CD4-positive, alpha-beta T cell treated with Interleukin-12 subunit alpha and Interleukin-12 subunit beta, for 1 hour (primary cell): ENCODE results near the gene XYLT1.

ENCODE experiments used
- DNase-seq: peaks from one replicate; pipeline ENCODE4 v3.0.0-alpha.2; 2020

Gene XYLT1

GRCh38 chr16:17273142-17273561 lies 197.6 kb downstream of the XYLT1 start:
- no peak for DNase-seq

DNA sequence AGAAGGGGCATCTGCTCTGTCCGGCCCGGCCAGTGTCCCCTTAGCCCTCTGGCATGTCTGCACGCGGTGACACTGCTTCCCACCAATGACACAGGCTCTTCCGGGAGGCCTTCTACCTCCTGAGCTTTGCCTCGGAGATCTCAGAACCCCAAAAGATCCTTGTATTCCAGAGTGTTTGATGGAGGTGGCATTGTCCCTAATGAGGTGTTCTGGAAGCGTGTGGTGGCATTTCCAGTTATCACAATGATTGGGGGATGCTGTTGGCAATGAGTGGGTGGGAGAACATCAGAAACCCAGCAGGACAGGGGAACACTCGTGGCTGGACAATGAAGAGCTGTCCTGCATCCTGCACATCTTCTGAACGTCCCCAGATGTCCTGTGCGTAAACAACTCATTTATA lies 198.0 kb downstream of the XYLT1 start:
- no peak for DNase-seq

- no peak for DNase-seq
These were observed 199.1 kb downstream of the XYLT1 start for GRCh38 chr16:17271687-17272086.

DNA sequence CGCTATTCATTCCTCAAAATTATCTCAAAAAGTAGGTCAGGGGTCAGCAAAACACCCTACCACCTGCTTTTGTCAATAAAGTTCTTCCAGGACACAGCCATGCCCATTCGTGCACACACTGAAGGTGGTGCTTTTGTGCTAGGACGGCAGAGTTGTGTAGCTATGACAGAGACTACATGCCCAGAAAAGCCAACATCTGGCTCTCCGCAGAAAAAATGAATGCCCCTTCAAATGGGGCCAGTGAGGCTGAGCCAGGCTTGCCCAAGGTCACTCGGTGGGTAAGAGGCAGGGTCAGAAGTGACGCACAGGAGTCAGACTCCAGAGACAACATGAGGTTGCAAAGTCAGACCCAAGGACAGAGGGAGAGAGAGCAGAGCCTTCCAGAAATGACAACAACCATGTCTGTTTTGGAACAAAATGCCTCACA lies 200.1 kb downstream of the XYLT1 start:
- DNase-seq = no peak

- DNase-seq = no peak
These were observed 200.6 kb downstream of the XYLT1 start for GRCh38 chr16:17270111-17270510.

- no peak for DNase-seq
These were observed 201.3 kb downstream of the XYLT1 start for GRCh38 chr16:17269439-17269838.

GRCh38 chr16:17266608-17267313 lies 204.0 kb downstream of the XYLT1 start:
- DNase-seq = no peak

- no peak for DNase-seq
These were observed 205.6 kb downstream of the XYLT1 start for GRCh38 chr16:17265154-17265553.

DNA sequence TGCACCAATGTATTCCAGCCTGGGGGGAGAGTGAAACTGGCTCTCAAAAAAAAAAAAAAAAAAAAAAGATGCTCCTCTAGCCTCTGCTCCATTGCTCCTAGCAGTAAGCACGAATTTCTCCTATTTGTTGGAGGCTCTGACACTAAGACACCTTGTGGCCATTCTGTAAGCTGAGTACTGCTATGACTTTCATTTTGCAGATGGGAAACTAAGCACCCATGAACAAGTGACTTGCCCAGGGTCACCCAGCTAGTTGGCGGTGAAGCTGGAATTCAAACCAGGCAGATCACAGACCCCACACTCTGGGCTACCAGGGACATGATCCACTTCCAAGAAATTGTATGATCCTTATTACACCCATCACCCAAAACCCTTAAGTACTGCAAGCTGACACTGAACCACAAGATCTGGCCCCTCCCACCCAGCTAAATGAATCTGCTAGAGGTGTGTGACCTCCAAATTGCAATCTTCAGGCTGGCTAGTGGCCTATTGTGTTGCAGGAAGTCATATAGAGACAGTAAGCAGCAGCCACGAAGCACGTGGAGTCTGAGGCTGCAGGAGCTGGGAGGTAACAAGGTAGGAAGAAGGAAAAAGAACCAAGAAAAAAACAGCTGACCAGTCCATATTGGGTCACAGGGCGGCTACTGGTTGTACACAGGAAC lies 209.4 kb downstream of the XYLT1 start:
- DNase-seq = no peak

- no peak for DNase-seq
These were observed 210.4 kb downstream of the XYLT1 start for GRCh38 chr16:17260276-17260849.

DNA sequence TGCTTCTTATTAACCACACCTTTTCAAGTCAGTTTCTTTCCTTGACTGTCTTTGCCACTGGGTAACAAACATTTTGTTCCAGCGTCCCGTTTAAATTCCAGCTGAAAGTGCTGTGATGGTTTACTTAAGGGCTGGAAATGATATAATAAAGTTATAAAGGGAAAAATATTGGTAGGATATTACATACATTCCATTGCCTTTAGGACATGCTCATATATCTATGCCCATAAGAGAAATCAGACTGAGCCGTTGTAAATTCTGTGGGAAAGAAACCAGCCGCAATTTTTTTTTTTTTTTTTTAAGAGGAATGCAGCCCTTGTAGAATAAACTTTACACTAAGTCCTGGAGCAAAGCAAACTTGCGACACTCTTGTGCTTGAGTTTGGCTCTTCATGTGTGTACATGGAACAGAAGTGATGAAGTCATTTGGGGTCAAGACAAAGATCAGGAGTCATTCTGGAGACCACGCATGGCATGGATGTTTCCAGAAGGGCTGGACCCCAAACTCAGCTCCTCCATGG lies 210.9 kb downstream of the XYLT1 start:
- DNase-seq = no peak

GRCh38 chr16:17258848-17259713 lies 211.7 kb downstream of the XYLT1 start:
- DNase-seq = no peak

GRCh38 chr16:17258077-17258599 lies 212.6 kb downstream of the XYLT1 start:
- no peak for DNase-seq

DNA sequence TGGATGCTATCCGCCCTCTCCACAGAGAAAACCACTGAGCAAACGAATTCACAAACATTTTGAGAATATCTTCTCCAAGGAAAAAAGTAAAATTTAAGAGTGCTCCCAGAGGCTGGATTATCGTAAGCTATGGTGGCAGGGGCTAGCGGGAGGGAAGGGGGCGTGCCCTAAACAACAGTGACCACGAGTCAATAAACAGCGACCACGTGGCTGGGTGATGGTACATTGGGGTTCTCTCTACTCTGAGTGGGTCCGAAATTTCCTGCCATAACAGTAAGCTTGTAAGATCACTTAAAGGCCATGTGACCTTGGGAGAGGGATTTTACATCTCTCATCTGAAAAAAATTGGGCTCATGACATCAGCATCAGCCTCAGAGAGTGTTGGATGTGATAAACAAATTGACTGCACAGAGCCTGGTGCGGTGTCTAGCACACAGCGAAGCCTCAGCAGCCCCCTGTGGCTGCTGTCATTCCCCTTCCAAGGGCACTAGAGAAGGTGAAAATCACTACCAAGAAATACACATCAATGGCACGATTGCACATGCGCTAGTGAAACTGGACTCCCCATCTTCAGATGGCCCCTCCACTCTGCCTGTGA lies 213.2 kb downstream of the XYLT1 start:
- no peak for DNase-seq

DNA sequence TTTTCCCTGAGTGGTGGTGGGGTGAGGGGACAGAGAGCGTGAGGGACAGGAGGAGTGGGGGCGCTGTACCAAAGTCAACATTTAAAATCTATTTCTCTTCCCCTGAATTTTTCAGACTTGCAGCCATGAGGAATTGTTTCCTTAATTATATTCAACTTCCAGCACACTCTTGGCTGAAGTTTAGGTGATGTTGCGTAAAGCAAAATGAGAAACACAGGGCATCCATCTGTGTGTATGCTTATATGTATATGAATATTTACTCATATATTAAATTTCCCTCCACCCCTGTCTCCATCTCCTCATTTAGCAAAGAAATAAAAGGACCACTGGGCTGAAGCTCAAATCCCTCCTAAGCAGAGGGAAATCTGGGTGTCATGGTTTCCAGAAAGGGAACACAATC lies 218.1 kb downstream of the XYLT1 start:
- no peak for DNase-seq

DNA sequence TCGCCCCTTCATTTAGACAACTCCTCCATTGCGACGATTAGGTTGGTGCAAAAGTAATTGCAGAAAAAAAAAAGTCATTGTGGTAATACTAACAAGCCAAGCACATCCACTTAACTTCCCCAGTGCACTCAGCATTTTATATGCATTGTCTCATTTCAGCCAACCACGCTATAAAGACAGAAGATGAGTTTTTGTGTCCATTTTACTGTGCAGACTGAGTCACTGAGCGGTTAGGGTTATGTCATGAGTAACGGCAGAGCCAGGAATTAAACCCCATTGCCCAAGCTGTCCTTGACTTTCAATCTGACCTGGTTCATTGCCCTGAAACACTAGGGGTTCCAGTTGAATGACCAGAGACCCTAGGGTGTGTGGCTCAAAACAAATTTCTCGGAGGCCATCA lies 218.7 kb downstream of the XYLT1 start:
- no peak for DNase-seq

DNA sequence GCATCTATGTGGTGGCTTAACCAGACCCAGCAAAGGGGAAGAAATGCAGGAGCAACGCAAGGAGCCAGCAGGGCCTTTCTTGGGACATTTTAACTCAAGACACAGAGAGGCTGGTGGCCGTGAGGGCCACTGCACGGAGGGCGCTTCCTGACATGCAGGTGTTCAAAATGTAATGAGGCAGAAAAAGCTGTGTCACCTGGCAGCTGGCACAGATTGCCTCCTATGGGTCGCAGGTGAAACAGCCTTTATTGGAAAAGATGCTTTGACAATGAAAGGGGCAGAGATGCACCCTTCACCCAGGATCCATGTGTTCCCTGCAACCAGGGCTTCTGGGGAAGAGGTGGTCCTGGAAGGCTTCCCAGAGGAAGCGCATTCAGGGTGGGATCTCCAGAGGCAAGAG lies 219.3 kb downstream of the XYLT1 start:
- no peak for DNase-seq

DNA sequence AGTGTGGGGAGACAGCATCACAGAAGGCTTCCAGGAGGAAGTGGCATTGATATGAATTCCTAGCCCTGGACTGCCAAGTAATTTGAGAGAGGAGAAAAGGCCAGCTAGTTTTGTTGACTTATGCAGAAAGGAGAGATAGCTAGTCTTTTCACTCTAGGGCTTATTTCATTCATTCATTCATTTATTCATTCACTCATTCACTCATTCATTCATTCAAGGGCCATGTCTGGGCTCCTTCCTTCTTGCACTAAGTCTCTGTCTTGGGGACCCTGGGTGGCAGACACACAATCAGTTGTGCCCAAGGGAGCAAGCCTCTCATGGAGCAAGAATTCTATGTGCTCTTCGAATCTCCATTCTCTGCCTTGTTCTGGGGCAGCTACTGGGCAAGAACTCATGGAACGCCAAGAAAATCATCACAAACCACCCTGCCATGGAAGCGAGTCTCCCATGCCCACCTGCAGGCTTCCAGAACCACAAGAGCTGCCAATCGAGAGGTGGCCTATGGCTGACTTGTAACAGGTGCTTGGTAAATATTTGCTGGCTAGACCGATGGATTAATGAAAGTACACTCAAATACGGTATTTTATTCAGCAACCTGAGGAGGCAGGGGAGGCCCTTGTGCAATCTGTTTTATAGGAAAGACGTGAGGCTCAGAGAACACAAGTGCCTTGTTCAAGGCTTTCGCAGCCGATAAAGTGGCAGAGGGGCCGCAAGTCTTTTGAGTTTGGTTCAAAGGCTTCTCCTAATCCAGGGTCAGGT lies 223.6 kb downstream of the XYLT1 start:
- DNase-seq = no peak

DNA sequence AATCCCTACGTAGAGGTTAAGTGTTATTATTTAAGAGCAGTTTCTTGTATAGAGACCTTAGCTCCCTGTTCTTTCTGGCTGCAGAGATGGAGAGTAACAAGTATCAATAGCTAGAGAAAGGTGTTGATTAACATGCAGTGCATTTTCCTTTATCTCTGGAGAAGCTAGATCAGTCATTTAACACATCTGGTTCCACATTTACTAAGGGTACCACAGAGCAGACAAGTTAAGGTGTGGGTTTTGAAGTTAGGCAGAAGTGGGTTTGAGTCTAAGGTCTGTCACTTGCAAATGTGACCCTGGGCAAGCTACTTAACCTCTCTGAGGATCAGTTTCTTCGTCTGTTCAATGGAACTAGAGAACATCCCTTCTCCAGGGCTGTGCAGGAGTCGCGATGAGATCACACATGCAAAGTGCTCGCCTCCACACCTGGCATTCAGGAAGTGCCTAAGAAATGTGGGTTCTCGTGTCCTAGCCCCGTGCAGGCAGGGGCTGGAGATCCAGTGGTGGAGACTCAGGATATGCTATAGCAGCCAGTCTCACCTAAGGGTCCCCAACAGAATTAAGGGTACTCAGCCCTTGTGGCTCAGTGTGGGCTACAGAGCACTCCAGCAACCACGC lies 224.4 kb downstream of the XYLT1 start:
- DNase-seq = no peak

GRCh38 chr16:17245776-17246175 lies 225.0 kb downstream of the XYLT1 start:
- no peak for DNase-seq

DNA sequence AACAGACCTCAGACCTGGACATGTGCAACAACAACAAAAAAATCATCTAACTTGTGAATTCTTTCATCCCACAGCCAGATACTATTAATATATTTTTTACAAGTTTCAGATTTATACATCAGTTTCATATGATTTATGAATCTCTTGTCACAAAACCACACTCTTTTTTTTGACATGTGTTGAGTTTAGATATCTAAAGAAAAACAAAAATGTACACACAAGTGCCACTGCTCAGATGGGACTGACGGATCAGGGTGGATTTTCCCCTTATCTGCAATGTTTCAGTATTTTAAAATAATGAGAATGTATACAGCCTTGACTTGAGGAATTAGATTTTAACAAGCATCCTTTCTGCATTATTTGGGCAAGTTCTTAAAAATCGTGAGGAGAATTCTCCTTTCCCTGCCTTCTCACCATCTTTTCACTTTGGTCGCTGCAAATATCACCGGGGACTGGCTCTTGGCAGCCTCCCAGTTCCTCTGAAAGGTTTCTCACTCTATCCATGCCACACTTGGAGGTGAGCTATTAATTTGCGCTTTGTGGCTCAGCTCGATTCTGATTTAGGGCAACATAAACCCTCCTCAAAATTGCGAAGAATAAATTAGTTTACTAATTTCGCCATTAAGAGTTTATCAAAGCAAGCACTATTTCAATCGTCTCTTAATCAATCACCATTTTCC lies 225.7 kb downstream of the XYLT1 start:
- DNase-seq = no peak
